Osteocyte (in vitro differentiated cells): ENCODE data around the gene TBX3. TPM values are rescaled to one million over a fixed set of nuclear protein-coding genes. Genes with fewer than 3 reads are reported as not detected.

Experiments
- DNase-seq: peaks from one replicate; pipeline ENCODE4 v3.0.0; 2021; ENCODE audit warnings: mixed read lengths; ENCODE audit not compliant: unreplicated experiment; ENCODE audit errors: extremely low spot score
- H3K27ac Mint-ChIP-seq: one replicate; pipeline ENCODE4 v1.8.0; 2021; ENCODE audit warnings: mild to moderate bottlenecking, mixed read lengths; ENCODE audit not compliant: unreplicated experiment
- H3K27me3 Mint-ChIP-seq: one replicate; pipeline ENCODE4 v1.8.0; 2021; ENCODE audit warnings: mixed read lengths; ENCODE audit not compliant: unreplicated experiment
- H3K36me3 Mint-ChIP-seq: one replicate; pipeline ENCODE4 v1.8.0; 2021; ENCODE audit warnings: mixed read lengths; ENCODE audit not compliant: unreplicated experiment
- H3K4me1 Mint-ChIP-seq: one replicate; pipeline ENCODE4 v1.8.0; 2021; ENCODE audit warnings: mixed read lengths; ENCODE audit not compliant: unreplicated experiment
- H3K4me3 Mint-ChIP-seq: one replicate; pipeline ENCODE4 v1.8.0; 2021; ENCODE audit warnings: mild to moderate bottlenecking, moderate library complexity, mixed read lengths; ENCODE audit not compliant: unreplicated experiment
- H3K9me3 Mint-ChIP-seq: one replicate; pipeline ENCODE4 v1.8.0; 2021; ENCODE audit warnings: mixed read lengths; ENCODE audit not compliant: unreplicated experiment
- CTCF ChIP-seq: fragments of 200-600 bp; sonication (generic); IDR thresholded peaks from 2 replicates; pipeline ENCODE4 v1.5.0; 2021; ENCODE audit warnings: antibody characterized with exemption, mild to moderate bottlenecking, moderate library complexity
- total RNA-seq: library from RNA; stranded (reverse); gene quantifications from 2 replicates; pipeline ENCODE4 v1.2.1, GENCODE V29; 2021

The TBX3 gene
- total RNA-seq, 1 donor from 2014 or later: 0.91 TPM

GRCh38 chr12:114678718-114679117, 5.3 kb downstream of the TBX3 start:
- H3K4me3 Mint-ChIP-seq: no peak overlapping the region
- no peaks in the 10 kb centered on the region for H3K9me3 Mint-ChIP-seq
- H3K4me1 Mint-ChIP-seq: peaks cover 16% of the 10 kb centered on the region
- H3K27ac Mint-ChIP-seq: no peak overlapping the region
- TF ChIP-seq CTCF: no peak
- no peak for DNase-seq
- peaks cover 75% of the 10 kb centered on the region for H3K27me3 Mint-ChIP-seq
- H3K36me3 Mint-ChIP-seq: peaks cover 2% of the 10 kb centered on the region

- no peaks in the 10 kb centered on the region for H3K9me3 Mint-ChIP-seq
- no peak for DNase-seq
- peaks cover 75% of the 10 kb centered on the region for H3K27me3 Mint-ChIP-seq
- no peak overlapping the region for H3K27ac Mint-ChIP-seq
- peaks cover 9% of the 10 kb centered on the region for H3K4me1 Mint-ChIP-seq
- TF ChIP-seq CTCF: no peak
- no peak overlapping the region for H3K4me3 Mint-ChIP-seq
- peaks cover 4% of the 10 kb centered on the region for H3K36me3 Mint-ChIP-seq
Observed at GRCh38 chr12:114678028-114678427, 5.9 kb downstream of the TBX3 start.

GRCh38 chr12:114676142-114676741, 7.7 kb downstream of the TBX3 start:
- no peak for TF ChIP-seq CTCF
- no peak overlapping the region for H3K27ac Mint-ChIP-seq
- H3K27me3 Mint-ChIP-seq: peaks cover 73% of the 10 kb centered on the region
- H3K36me3 Mint-ChIP-seq: peaks cover 4% of the 10 kb centered on the region
- no peaks in the 10 kb centered on the region for H3K4me1 Mint-ChIP-seq
- H3K9me3 Mint-ChIP-seq: no peaks in the 10 kb centered on the region
- no peak for DNase-seq
- no peak overlapping the region for H3K4me3 Mint-ChIP-seq

- no peak for TF ChIP-seq CTCF
- Mint-ChIP-seq H3K27me3 (peaks cover 73% of the 10 kb centered on the region), H3K4me3 (no peak overlapping the region), H3K27ac (no peak overlapping the region), H3K4me1 (peaks cover 2% of the 10 kb centered on the region), H3K36me3 (peaks cover 4% of the 10 kb centered on the region), H3K9me3 (no peaks in the 10 kb centered on the region)
- no peak for DNase-seq
Observed at GRCh38 chr12:114674251-114675047, 9.5 kb downstream of the TBX3 start.

GRCh38 chr12:114673901-114674250, 10.1 kb downstream of the TBX3 start:
- H3K27me3 Mint-ChIP-seq: peaks cover 74% of the 10 kb centered on the region
- H3K4me3 Mint-ChIP-seq: no peak overlapping the region
- DNase-seq: no peak
- no peak overlapping the region for H3K27ac Mint-ChIP-seq
- peaks cover 2% of the 10 kb centered on the region for H3K4me1 Mint-ChIP-seq
- TF ChIP-seq CTCF: no peak
- H3K36me3 Mint-ChIP-seq: peaks cover 4% of the 10 kb centered on the region
- no peaks in the 10 kb centered on the region for H3K9me3 Mint-ChIP-seq
